OCI-LY3 (cell line): ENCODE data around the gene RMND5B.

Source experiments
- EZH2phosphoT487 ChIP-seq: fragments of 200-600 bp; shearing (Covaris generic); IDR thresholded peaks from 2 replicates; pipeline ENCODE4 v1.6.1; 2018; ENCODE audit warnings: antibody characterized with exemption, mixed run types, low read depth
- TF ChIP-seq, protein P1 (sequence below): fragments of 200-600, 300-600 bp; sonication (generic); IDR thresholded peaks from 2 replicates; pipeline ENCODE4 v1.5.1; 2014; ENCODE audit warnings: antibody characterized with exemption, low read length, low read depth

DNA sequence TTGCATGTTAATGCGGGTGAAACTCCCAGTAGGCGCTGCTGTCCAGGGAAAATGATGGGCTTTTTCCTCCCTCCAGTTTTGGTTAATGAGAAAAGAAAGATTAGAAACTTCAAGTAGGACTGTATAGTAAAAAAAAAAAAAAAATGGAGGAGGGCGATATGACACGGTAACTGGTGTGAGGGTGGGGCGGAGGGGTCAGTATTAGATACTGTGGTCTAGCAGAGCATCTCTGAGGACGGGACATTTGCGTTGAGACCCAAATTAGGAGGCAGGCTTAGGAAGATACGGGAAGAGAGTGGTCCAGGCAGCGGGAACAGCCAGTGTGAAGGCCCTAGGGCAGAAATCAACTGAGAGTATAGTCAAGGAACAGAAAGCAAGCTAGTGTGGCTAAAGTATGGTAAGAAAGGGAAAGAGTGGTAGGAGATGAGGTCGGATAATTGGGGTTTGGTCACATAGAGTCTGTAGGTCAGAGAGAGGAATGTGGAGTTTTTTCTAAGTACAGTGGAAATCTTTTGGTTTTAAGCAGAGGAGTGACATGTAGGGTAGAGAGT, 707 bp downstream of the RMND5B start:
- TF ChIP-seq, protein P1, sequence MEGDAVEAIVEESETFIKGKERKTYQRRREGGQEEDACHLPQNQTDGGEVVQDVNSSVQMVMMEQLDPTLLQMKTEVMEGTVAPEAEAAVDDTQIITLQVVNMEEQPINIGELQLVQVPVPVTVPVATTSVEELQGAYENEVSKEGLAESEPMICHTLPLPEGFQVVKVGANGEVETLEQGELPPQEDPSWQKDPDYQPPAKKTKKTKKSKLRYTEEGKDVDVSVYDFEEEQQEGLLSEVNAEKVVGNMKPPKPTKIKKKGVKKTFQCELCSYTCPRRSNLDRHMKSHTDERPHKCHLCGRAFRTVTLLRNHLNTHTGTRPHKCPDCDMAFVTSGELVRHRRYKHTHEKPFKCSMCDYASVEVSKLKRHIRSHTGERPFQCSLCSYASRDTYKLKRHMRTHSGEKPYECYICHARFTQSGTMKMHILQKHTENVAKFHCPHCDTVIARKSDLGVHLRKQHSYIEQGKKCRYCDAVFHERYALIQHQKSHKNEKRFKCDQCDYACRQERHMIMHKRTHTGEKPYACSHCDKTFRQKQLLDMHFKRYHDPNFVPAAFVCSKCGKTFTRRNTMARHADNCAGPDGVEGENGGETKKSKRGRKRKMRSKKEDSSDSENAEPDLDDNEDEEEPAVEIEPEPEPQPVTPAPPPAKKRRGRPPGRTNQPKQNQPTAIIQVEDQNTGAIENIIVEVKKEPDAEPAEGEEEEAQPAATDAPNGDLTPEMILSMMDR, result no peak
- no peak for TF ChIP-seq EZH2phosphoT487
